HUES6 (cell line): ENCODE results near the gene TRIM36.

Source experiments
- H3K27ac ChIP-seq: 2 replicates; pipeline ENCODE4 v1.7.0; 2013; ENCODE audit warnings: low read depth, mild to moderate bottlenecking, low read length, inconsistent platforms
- H3K27me3 ChIP-seq: 2 replicates; pipeline ENCODE4 v1.6.1; 2013; ENCODE audit warnings: low read length; ENCODE audit not compliant: control insufficient read depth, insufficient read depth
- H3K36me3 ChIP-seq: 2 replicates; pipeline ENCODE4 v1.6.1; 2013; ENCODE audit warnings: low read length; ENCODE audit not compliant: control insufficient read depth, insufficient read depth
- H3K4me1 ChIP-seq: 2 replicates; pipeline ENCODE4 v1.6.1; 2013; ENCODE audit warnings: low read length; ENCODE audit not compliant: control insufficient read depth, insufficient read depth
- H3K4me3 ChIP-seq: 2 replicates; pipeline ENCODE4 v1.5.1; 2013; ENCODE audit warnings: low read depth, low read length
- H3K9ac ChIP-seq: one replicate; pipeline ENCODE4 v1.6.1; 2013; ENCODE audit warnings: mild to moderate bottlenecking, low read length
- H3K9me3 ChIP-seq: 2 replicates; pipeline ENCODE4 v1.6.1; 2013; ENCODE audit warnings: low read depth, low read length; ENCODE audit not compliant: control insufficient read depth, insufficient read depth

TRIM36 gene

DNA sequence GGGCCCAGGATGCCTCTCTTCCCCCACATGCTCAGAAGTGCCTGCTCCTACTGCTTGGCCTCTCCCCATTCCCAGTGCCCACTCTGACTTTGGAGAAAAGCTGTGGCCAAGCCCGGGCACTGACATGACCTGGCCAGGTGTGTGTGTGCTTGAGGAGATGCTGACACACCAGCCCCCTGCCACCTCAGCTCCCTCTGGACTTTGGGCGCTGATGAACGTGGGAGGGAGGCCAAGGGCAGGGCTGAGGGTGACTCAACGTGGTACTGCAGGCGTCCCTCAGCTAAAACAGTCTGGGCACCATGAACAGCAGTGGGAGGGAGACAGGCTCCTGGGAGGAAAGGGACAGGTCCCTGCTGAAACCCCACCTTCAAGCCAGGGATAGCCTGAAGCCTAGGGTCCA, 3.9 kb downstream of the TRIM36 start:
- Histone ChIP-seq H3K9me3 (peaks cover 44% of the 10 kb centered on the region), H3K4me3 (no peak overlapping the region), H3K27me3 (peaks cover 7% of the 10 kb centered on the region), H3K27ac (no peak overlapping the region), H3K4me1 (peaks cover 1% of the 10 kb centered on the region; the same call in 1 of the 2 replicates), H3K36me3 (peaks cover 20% of the 10 kb centered on the region), H3K9ac (no peak overlapping the region)

DNA sequence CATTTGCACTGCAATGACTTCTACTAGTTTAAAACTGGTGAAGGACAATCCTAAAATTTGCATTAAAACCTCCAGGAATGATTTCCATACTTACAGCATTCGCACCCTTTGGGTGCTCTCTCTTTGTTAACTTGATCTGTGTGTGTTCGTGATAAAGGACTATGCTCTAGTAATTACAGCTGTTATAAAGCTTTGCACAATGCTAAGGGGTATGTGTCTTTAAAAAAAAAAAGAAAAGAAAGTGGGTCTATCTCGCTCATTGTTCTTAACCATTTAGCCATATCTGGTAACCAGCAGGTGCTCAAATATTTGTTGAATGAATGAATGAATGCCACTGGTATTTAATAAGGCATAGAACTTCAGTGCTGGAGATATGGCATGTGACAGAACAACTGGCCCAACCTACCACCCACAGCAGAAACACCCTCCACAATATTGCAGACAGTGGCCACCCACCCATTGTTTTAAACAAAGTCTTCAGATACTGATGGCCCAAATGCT, 8.7 kb downstream of the TRIM36 start:
- H3K4me3 ChIP-seq: no peak overlapping the region
- no peak overlapping the region for H3K9ac ChIP-seq
- peaks cover 11% of the 10 kb centered on the region for H3K36me3 ChIP-seq
- no peaks in the 10 kb centered on the region for H3K27me3 ChIP-seq
- H3K9me3 ChIP-seq: peaks cover 23% of the 10 kb centered on the region
- H3K27ac ChIP-seq: no peak overlapping the region
- no peaks in the 10 kb centered on the region for H3K4me1 ChIP-seq

DNA sequence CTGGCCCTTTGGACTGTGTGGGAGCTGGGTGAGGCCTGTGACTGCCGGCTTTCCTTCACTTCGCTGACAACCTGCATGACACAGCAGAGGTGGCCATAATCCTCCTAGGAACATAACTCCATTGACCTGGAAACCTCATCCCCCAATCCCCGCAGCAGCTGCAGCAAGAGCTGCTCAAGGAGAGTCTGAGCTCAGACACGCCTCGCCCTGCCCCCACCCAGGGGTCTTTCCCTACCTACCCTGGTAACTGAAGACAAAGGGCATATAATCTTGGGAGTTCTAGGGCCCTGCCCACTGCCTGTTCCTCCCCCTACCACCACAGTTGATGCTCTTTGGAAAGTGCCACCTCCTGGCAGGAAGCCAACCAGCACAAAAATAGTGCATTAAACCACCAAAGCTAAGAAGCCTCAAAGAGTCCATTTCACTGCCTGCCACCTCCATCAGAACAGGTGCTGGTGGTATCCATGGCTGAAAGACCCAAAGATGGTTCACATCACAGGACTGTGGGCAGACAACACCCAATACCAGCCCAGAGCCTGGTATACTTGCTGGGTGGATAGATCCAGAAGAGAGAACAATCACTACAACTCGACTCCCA, 18.4 kb downstream of the TRIM36 start:
- H3K4me3 ChIP-seq: no peak overlapping the region
- 0 out of 2 replicates have a peak, but pooled peaks cover 4% of the 10 kb centered on the region for H3K4me1 ChIP-seq
- H3K9me3 ChIP-seq: peaks cover 2% of the 10 kb centered on the region; the same call in 1 of the 2 replicates
- no peaks in the 10 kb centered on the region for H3K36me3 ChIP-seq
- no peaks in the 10 kb centered on the region for H3K27me3 ChIP-seq
- no peak overlapping the region for H3K27ac ChIP-seq
- no peak overlapping the region for H3K9ac ChIP-seq

GRCh38 chr5:115150512-115150911, 19.2 kb downstream of the TRIM36 start:
- H3K9ac ChIP-seq: no peak overlapping the region
- no peak overlapping the region for H3K4me3 ChIP-seq
- H3K4me1 ChIP-seq: 0 out of 2 replicates have a peak, but pooled peaks cover 4% of the 10 kb centered on the region
- no peaks in the 10 kb centered on the region for H3K36me3 ChIP-seq
- no peaks in the 10 kb centered on the region for H3K27me3 ChIP-seq
- no peak overlapping the region for H3K27ac ChIP-seq
- 0 out of 2 replicates have a peak, but pooled peaks cover 2% of the 10 kb centered on the region for H3K9me3 ChIP-seq

- Histone ChIP-seq H3K4me1 (0 out of 2 replicates have a peak, but pooled peaks cover 4% of the 10 kb centered on the region), H3K36me3 (no peaks in the 10 kb centered on the region), H3K27ac (no peak overlapping the region), H3K9ac (no peak overlapping the region), H3K27me3 (no peaks in the 10 kb centered on the region), H3K9me3 (no peaks in the 10 kb centered on the region), H3K4me3 (no peak overlapping the region)
Observed at GRCh38 chr5:115147052-115147451, 22.7 kb downstream of the TRIM36 start.

DNA sequence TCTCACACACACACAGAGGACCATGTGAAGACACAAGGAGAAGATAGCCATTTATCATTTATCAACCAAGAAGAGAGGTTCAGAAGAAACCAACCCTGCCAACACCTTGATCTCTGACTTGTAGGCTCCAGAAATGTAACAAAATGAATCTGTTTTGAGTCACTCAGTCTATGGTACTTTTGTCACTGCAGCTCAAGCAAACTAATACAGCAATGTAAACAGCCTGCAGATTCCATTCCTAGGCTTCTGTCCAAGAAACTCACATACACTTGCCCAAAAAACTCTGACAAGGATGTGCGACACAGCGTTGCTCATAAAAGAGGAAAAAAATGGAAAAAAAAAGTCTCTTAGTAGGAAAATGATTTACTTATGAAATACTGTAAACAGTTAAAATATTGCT, 33.4 kb downstream of the TRIM36 start:
- Histone ChIP-seq H3K4me1 (0 out of 2 replicates have a peak, but pooled peaks cover 3% of the 10 kb centered on the region), H3K36me3 (peaks cover 6% of the 10 kb centered on the region), H3K27me3 (no peaks in the 10 kb centered on the region), H3K4me3 (no peak overlapping the region), H3K27ac (no peak overlapping the region), H3K9me3 (no peaks in the 10 kb centered on the region), H3K9ac (no peak overlapping the region)

DNA sequence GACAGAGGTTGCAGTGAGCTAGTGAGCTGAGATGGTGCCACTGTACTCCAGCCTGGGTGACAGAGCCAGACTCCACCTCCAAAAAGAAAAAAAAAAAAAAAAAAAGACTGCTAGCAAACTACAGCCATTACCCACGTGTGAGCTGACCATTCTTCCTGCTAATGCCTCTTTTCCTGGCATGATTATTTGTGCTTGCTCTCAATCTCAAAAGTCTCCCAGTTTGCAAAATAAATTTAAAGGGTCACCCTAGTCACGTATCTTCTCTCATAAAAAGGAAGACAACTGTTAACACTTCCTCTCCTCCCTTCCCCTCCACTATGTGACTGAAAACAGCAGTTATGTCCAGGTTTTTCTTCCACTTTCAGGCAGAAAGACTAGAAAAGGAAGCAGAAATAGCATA, 37.2 kb downstream of the TRIM36 start:
- Histone ChIP-seq H3K27me3 (no peaks in the 10 kb centered on the region), H3K4me3 (no peak overlapping the region), H3K9ac (no peak overlapping the region), H3K9me3 (no peaks in the 10 kb centered on the region), H3K4me1 (0 out of 2 replicates have a peak, but pooled peaks cover 3% of the 10 kb centered on the region), H3K27ac (no peak overlapping the region), H3K36me3 (peaks cover 11% of the 10 kb centered on the region)

GRCh38 chr5:115126303-115126702, 43.4 kb downstream of the TRIM36 start:
- Histone ChIP-seq H3K27me3 (no peaks in the 10 kb centered on the region), H3K9ac (no peak overlapping the region), H3K27ac (no peak overlapping the region), H3K9me3 (no peaks in the 10 kb centered on the region), H3K4me3 (no peak overlapping the region), H3K36me3 (peaks cover 8% of the 10 kb centered on the region), H3K4me1 (no peaks in the 10 kb centered on the region)

GRCh38 chr5:115124741-115125140, 45.0 kb downstream of the TRIM36 start:
- H3K9ac ChIP-seq: no peak overlapping the region
- H3K9me3 ChIP-seq: no peaks in the 10 kb centered on the region
- H3K4me3 ChIP-seq: no peak overlapping the region
- H3K4me1 ChIP-seq: no peaks in the 10 kb centered on the region
- H3K27me3 ChIP-seq: no peaks in the 10 kb centered on the region
- peaks cover 4% of the 10 kb centered on the region; the same call in 1 of the 2 replicates for H3K36me3 ChIP-seq
- no peak overlapping the region for H3K27ac ChIP-seq

- no peaks in the 10 kb centered on the region for H3K36me3 ChIP-seq
- H3K27ac ChIP-seq: no peak overlapping the region
- no peaks in the 10 kb centered on the region for H3K27me3 ChIP-seq
- no peak overlapping the region for H3K9ac ChIP-seq
- no peak overlapping the region for H3K4me3 ChIP-seq
- H3K4me1 ChIP-seq: no peaks in the 10 kb centered on the region
- peaks cover 17% of the 10 kb centered on the region for H3K9me3 ChIP-seq
Observed at GRCh38 chr5:115116001-115116400, 53.7 kb downstream of the TRIM36 start.

GRCh38 chr5:115109840-115110239, 59.9 kb downstream of the TRIM36 start:
- Histone ChIP-seq H3K4me3 (peak overlapping the region; percentile 42), H3K4me1 (peaks cover 12% of the 10 kb centered on the region), H3K36me3 (no peaks in the 10 kb centered on the region), H3K27me3 (no peaks in the 10 kb centered on the region), H3K27ac (0 out of 2 replicates have a peak overlapping the region, but pooled peaks have one; percentile 13), H3K9ac (no peak overlapping the region), H3K9me3 (no peaks in the 10 kb centered on the region)
